Panc1 (cell line): ENCODE measurements around the gene PGLYRP2. TPM values are rescaled to one million over a fixed set of nuclear protein-coding genes. Genes with fewer than 3 reads are reported as not detected.

ENCODE experiments used
- ATAC-seq: fragments of 200-7000 bp; cut with Tn5 transposase; 2 replicates; pipeline ENCODE4 v1.9.1; 2020; ENCODE audit warnings: mild to moderate bottlenecking, moderate library complexity
- BruUV-seq: library from RNA; stranded (reverse); fragments of 400-500 nt; replicated peaks from 2 replicates; lab custom pipeline; 2021; lab: Mats Ljungman, UMichigan
- CTCF ChIA-PET: fragments of 300-600 bp; sonication (Branson Sonifier 250); formaldehyde crosslinking; loops from one replicate; lab custom pipeline; 2022; ENCODE audit warnings: antibody characterized with exemption; lab: Charles Lee
- POLR2A ChIA-PET: fragments of 300-600 bp; sonication (Branson Sonifier 250); formaldehyde crosslinking; loops from one replicate; lab custom pipeline; 2022; ENCODE audit warnings: antibody characterized with exemption; lab: Charles Lee
- DNase-seq: peaks from one replicate; pipeline ENCODE4 v3.0.0-alpha.2; 2010; ENCODE audit warnings: low read depth, low spot score
- H3K27ac ChIP-seq: 2 replicates; pipeline ENCODE4 v1.5.1; 2011; ENCODE audit warnings: mild to moderate bottlenecking, low read length, inconsistent platforms
- H3K27me3 ChIP-seq: fragments of 200-500 bp; sonication (Bioruptor generic); 2 replicates; pipeline ENCODE4 v1.6.0; 2014; ENCODE audit warnings: low read length, inconsistent platforms; ENCODE audit not compliant: control insufficient read depth, insufficient read depth
- H3K36me3 ChIP-seq: fragments of 200-500 bp; sonication (Bioruptor generic); 2 replicates; pipeline ENCODE4 v1.5.1; 2014; ENCODE audit warnings: inconsistent platforms, mild to moderate bottlenecking, low read length, moderate library complexity; ENCODE audit not compliant: control insufficient read depth, insufficient read depth
- H3K4me1 ChIP-seq: 2 replicates; pipeline ENCODE4 v1.5.1; 2011; ENCODE audit warnings: inconsistent platforms, mild to moderate bottlenecking, low read length, moderate library complexity; ENCODE audit not compliant: control insufficient read depth, insufficient read depth
- H3K4me3 ChIP-seq, 2 experiments: 2 replicates each; pipeline ENCODE4 v1.5.1; 2011 to 2012; ENCODE audit warnings: low read depth in 2 of 2, low read length in 2 of 2, mild to moderate bottlenecking in 2 of 2, inconsistent platforms in 1 of 2, moderate library complexity in 1 of 2
- H3K9me3 ChIP-seq: fragments of 200-500 bp; sonication (Bioruptor generic); 2 replicates; pipeline ENCODE4 v1.5.1; 2014; ENCODE audit warnings: low read depth, mild to moderate bottlenecking, inconsistent platforms, low read length, moderate library complexity; ENCODE audit not compliant: control insufficient read depth, insufficient read depth
- POLR2AphosphoS5 ChIP-seq: IDR thresholded peaks from 2 replicates; pipeline ENCODE4 v1.6.1; 2012; ENCODE audit warnings: mild to moderate bottlenecking, low read depth, low read length, moderate library complexity
- SIN3A ChIP-seq: IDR thresholded peaks from 2 replicates; pipeline ENCODE4 v1.6.1; 2012; ENCODE audit warnings: low read depth, mild to moderate bottlenecking, low read length, moderate library complexity, borderline replicate concordance; ENCODE audit not compliant: insufficient read depth
- TCF7L2 ChIP-seq: IDR thresholded peaks from 2 replicates; pipeline ENCODE4 v1.6.1; 2011; ENCODE audit warnings: mild to moderate bottlenecking, low read depth, low read length, inconsistent platforms
- in situ Hi-C: cut with HindIII; loops from 2 replicates; pipeline ENCODE4 v1.10.0; 2016; ENCODE audit warnings: low sequenced_read_pairs, low pct_unique_long_range_greater_than_20kb
- intact Hi-C: fragments of 100-400 bp; cut with micrococcal nuclease; formaldehyde crosslinking; loops from one replicate; pipeline ENCODE4 v1.10.0; 2022; ENCODE audit not compliant: unreplicated experiment
- total RNA-seq: library from RNA; stranded (reverse); gene quantifications from one replicate; pipeline ENCODE4 v1.2.1, GENCODE V29; 2021; ENCODE audit not compliant: unreplicated experiment
- TF ChIP-seq, protein P1 (sequence below), 2 experiments: IDR thresholded peaks; 2 replicates each; pipeline ENCODE4 v1.6.1; 2011 to 2012; ENCODE audit warnings: low read depth in 2 of 2, control low read depth in 1 of 2, low read length in 1 of 2, mild to moderate bottlenecking in 1 of 2, moderate library complexity in 1 of 2; ENCODE audit not compliant: insufficient read depth in 1 of 2
- TF ChIP-seq, protein P2 (sequence below): fragments of 450-650 bp; IDR thresholded peaks from 2 replicates; pipeline ENCODE4 v1.5.1; 2017; ENCODE audit warnings: mild to moderate bottlenecking

Gene PGLYRP2
- total RNA-seq, 1 experiment from 2014 or later: not detected

DNA sequence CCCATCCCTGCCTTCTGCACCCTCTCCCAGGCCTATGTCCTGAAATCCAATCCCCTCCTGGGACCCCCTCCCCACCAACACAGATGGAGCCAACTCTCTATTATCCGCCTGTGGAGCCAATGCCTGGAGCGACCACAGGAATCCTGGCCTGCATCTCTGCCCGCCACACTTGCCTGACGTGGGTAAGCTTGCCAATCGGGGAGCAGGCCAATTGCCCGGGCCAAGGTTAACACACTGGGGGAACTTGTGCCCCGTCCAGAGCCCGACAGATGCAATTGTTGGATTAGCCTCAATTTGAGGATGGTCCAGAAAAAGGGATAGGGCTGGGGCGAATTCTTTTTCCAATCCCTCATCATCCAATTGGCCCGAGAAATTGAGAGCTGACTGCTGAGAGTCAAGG lies 35.5 kb downstream of the PGLYRP2 start:
- CTCF ChIA-PET: no interaction called here
- Histone ChIP-seq H3K27me3 (no peaks in the 10 kb centered on the region), H3K36me3 (no peaks in the 10 kb centered on the region), H3K4me1 (no peaks in the 10 kb centered on the region; the same call in 1 of the 2 replicates), H3K9me3 (no peaks in the 10 kb centered on the region), H3K4me3 (no peak overlapping the region), H3K27ac (no peak overlapping the region)
- in situ Hi-C loops (no loop called here), intact Hi-C loops (no loop called here)
- ATAC-seq (no peak), DNase-seq (no peak)
- BruUV-seq: no TSS peak
- POLR2A ChIA-PET: no interaction called here
- TF ChIP-seq, protein P1, sequence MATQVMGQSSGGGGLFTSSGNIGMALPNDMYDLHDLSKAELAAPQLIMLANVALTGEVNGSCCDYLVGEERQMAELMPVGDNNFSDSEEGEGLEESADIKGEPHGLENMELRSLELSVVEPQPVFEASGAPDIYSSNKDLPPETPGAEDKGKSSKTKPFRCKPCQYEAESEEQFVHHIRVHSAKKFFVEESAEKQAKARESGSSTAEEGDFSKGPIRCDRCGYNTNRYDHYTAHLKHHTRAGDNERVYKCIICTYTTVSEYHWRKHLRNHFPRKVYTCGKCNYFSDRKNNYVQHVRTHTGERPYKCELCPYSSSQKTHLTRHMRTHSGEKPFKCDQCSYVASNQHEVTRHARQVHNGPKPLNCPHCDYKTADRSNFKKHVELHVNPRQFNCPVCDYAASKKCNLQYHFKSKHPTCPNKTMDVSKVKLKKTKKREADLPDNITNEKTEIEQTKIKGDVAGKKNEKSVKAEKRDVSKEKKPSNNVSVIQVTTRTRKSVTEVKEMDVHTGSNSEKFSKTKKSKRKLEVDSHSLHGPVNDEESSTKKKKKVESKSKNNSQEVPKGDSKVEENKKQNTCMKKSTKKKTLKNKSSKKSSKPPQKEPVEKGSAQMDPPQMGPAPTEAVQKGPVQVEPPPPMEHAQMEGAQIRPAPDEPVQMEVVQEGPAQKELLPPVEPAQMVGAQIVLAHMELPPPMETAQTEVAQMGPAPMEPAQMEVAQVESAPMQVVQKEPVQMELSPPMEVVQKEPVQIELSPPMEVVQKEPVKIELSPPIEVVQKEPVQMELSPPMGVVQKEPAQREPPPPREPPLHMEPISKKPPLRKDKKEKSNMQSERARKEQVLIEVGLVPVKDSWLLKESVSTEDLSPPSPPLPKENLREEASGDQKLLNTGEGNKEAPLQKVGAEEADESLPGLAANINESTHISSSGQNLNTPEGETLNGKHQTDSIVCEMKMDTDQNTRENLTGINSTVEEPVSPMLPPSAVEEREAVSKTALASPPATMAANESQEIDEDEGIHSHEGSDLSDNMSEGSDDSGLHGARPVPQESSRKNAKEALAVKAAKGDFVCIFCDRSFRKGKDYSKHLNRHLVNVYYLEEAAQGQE (IDR thresholded peaks at IDR 0.05; ENCODE audit: insufficient read depth in 1 of 2, low read depth in 2 of 2, low read length in 1 of 2): no peak
- TF ChIP-seq, protein P2, sequence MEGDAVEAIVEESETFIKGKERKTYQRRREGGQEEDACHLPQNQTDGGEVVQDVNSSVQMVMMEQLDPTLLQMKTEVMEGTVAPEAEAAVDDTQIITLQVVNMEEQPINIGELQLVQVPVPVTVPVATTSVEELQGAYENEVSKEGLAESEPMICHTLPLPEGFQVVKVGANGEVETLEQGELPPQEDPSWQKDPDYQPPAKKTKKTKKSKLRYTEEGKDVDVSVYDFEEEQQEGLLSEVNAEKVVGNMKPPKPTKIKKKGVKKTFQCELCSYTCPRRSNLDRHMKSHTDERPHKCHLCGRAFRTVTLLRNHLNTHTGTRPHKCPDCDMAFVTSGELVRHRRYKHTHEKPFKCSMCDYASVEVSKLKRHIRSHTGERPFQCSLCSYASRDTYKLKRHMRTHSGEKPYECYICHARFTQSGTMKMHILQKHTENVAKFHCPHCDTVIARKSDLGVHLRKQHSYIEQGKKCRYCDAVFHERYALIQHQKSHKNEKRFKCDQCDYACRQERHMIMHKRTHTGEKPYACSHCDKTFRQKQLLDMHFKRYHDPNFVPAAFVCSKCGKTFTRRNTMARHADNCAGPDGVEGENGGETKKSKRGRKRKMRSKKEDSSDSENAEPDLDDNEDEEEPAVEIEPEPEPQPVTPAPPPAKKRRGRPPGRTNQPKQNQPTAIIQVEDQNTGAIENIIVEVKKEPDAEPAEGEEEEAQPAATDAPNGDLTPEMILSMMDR: no peak
- TF ChIP-seq POLR2AphosphoS5: no peak
- no peak for TF ChIP-seq SIN3A
- TF ChIP-seq TCF7L2: no peak

DNA sequence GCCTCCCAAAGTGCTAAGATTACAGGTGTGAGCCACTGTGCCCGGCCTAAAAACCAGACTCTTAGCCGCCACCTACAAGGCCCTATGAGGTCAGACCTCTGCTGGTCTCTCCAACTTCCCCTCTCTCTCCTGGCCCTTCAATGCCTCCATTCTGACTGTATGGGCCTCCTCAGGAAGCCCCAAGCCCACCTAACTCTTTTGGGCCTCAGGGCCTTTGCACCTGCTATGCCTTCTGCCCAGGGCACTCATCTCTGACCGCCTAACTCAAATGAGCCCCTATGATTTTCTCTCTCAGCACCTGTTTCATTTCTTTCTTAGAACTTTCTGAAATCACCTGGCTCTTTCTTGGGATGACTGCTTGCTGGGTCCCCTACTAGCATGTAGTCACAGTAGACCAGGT lies 36.0 kb downstream of the PGLYRP2 start:
- Histone ChIP-seq H3K4me3 (no peak overlapping the region), H3K4me1 (no peaks in the 10 kb centered on the region), H3K9me3 (no peaks in the 10 kb centered on the region), H3K27me3 (no peaks in the 10 kb centered on the region), H3K36me3 (no peaks in the 10 kb centered on the region), H3K27ac (no peak overlapping the region)
- CTCF ChIA-PET: no interaction called here
- DNase-seq (no peak), ATAC-seq (no peak)
- in situ Hi-C loops (no loop called here), intact Hi-C loops (no loop called here)
- BruUV-seq: no TSS peak
- TF ChIP-seq, protein P1 (IDR thresholded peaks at IDR 0.05; ENCODE audit: insufficient read depth in 1 of 2, low read depth in 2 of 2, low read length in 1 of 2): no peak
- TF ChIP-seq, protein P2: no peak
- TF ChIP-seq SIN3A (no peak), POLR2AphosphoS5 (no peak), TCF7L2 (no peak)
- POLR2A ChIA-PET: no interaction called here
